Measurements from ENCODE around the gene HSD11B1.

The HSD11B1 gene

GRCh38 chr1:209723756-209724693, 19.4 kb downstream of the HSD11B1 start:
- no peak overlapping the region for H3K4me3 ChIP-seq (ENCODE audit: low read depth, low read length)
- ChIA-PET POLR2A (no interaction called here), CTCF (interaction anchor here (1.0 to 9.5 kb wide), 5 partner anchors 10 to 99 kb away, joined by 3 to 70 read pairs (median 4); no protein-coding TSS in a partner anchor)
- DNase-seq (ENCODE audit: low read depth, low spot score) = no peak
- no peak for TF ChIP-seq CTCF (IDR thresholded peaks at IDR 0.05; ENCODE audit: insufficient read depth, low read length, missing control alignments)

- no peak for TF ChIP-seq CTCF (IDR thresholded peaks at IDR 0.05; ENCODE audit: insufficient read depth, low read length, missing control alignments)
- ChIA-PET POLR2A (no interaction called here), CTCF (interaction anchor here (1.0 to 9.5 kb wide), 3 partner anchors 18 to 479 kb away, joined by 3 to 70 read pairs (median 7); no protein-coding TSS in a partner anchor)
- DNase-seq (ENCODE audit: low read depth, low spot score) = no peak
- no peak overlapping the region for H3K4me3 ChIP-seq (ENCODE audit: low read depth, low read length)
These were observed 22.6 kb downstream of the HSD11B1 start for GRCh38 chr1:209727286-209727685.

- ChIA-PET CTCF (interaction anchor here (0.8 to 9.5 kb wide), 5 partner anchors 18 to 479 kb away, joined by 3 to 70 read pairs (median 5); no protein-coding TSS in a partner anchor), POLR2A (no interaction called here)
- no peak for TF ChIP-seq CTCF (IDR thresholded peaks at IDR 0.05; ENCODE audit: insufficient read depth, low read length, missing control alignments)
- no peak overlapping the region for H3K4me3 ChIP-seq (ENCODE audit: low read depth, low read length)
- no peak for DNase-seq (ENCODE audit: low read depth, low spot score)
These were observed 23.1 kb downstream of the HSD11B1 start for GRCh38 chr1:209727785-209728184.

- no peak overlapping the region for H3K4me3 ChIP-seq (ENCODE audit: low read depth, low read length)
- DNase-seq (ENCODE audit: low read depth, low spot score) = no peak
- no peak for TF ChIP-seq CTCF (IDR thresholded peaks at IDR 0.05; ENCODE audit: insufficient read depth, low read length, missing control alignments)
- CTCF ChIA-PET = interaction anchor here (0.8 to 9.5 kb wide), 4 partner anchors 17 to 161 kb away, joined by 3 to 70 read pairs (median 6); no protein-coding TSS in a partner anchor
- POLR2A ChIA-PET = interaction anchor here (0.5 kb wide), 1 partner anchor 56 kb away, joined by 3 read pairs; the partner anchor contains the start of gene C1orf74
These were observed 23.8 kb downstream of the HSD11B1 start for GRCh38 chr1:209728466-209728865.

- no peak for TF ChIP-seq CTCF (IDR thresholded peaks at IDR 0.05; ENCODE audit: insufficient read depth, low read length, missing control alignments)
- no peak overlapping the region for H3K4me3 ChIP-seq (ENCODE audit: low read depth, low read length)
- no peak for DNase-seq (ENCODE audit: low read depth, low spot score)
- POLR2A ChIA-PET = no interaction called here
- CTCF ChIA-PET = interaction anchor here (1.0 to 9.5 kb wide), 3 partner anchors 16 to 522 kb away, joined by 3 to 70 read pairs (median 7); no protein-coding TSS in a partner anchor
These were observed 24.8 kb downstream of the HSD11B1 start for GRCh38 chr1:209729436-209729835.

- TF ChIP-seq CTCF (IDR thresholded peaks at IDR 0.05; ENCODE audit: insufficient read depth, low read length, missing control alignments) = no peak
- no peak for DNase-seq (ENCODE audit: low read depth, low spot score)
- POLR2A ChIA-PET = no interaction called here
- no peak overlapping the region for H3K4me3 ChIP-seq (ENCODE audit: low read depth, low read length)
- CTCF ChIA-PET = interaction anchor here (1.1 to 9.5 kb wide), 2 partner anchors 13 to 155 kb away, joined by 3 to 70 read pairs; no protein-coding TSS in a partner anchor
These were observed 28.1 kb downstream of the HSD11B1 start for GRCh38 chr1:209732725-209733124.

Measured in AG04449 (cell line).